PC-9 (cell line): Measurements from ENCODE around the gene FBN3.

Experiments
- EZH2 ChIP-seq: fragments of 200-600 bp; sonication (generic); IDR thresholded peaks from 2 replicates; pipeline ENCODE4 v1.8.0; 2017; ENCODE audit warnings: antibody characterized with exemption, low read depth
- TF ChIP-seq, protein P1 (sequence below): fragments of 200-600 bp; sonication (generic); conservative IDR thresholded peaks from 2 replicates; pipeline ENCODE4 v1.6.1; 2017; ENCODE audit warnings: mixed run types, antibody characterized with exemption, mild to moderate bottlenecking, moderate library complexity

DNA sequence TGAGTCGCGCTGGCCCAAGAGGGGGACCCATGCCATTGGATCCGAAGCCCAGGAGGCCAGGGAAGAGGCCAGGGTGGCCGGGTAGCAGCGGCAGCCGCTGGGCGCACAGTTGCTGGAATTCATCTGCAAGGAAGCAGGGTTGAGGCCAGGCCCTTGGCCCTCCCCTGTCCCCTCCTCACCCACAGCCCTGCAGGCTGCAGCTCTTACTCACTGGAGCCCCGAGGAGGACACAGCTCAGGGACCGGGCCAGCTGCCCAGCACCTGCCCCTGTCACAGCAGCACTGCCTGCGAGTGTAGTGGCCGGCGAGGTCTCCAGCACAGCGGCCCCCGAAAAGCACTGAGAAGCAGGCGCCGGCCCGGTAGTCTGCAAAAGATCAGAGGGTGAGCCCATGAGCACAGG is 11.2 kb downstream of the FBN3 start:
- TF ChIP-seq, protein P1, sequence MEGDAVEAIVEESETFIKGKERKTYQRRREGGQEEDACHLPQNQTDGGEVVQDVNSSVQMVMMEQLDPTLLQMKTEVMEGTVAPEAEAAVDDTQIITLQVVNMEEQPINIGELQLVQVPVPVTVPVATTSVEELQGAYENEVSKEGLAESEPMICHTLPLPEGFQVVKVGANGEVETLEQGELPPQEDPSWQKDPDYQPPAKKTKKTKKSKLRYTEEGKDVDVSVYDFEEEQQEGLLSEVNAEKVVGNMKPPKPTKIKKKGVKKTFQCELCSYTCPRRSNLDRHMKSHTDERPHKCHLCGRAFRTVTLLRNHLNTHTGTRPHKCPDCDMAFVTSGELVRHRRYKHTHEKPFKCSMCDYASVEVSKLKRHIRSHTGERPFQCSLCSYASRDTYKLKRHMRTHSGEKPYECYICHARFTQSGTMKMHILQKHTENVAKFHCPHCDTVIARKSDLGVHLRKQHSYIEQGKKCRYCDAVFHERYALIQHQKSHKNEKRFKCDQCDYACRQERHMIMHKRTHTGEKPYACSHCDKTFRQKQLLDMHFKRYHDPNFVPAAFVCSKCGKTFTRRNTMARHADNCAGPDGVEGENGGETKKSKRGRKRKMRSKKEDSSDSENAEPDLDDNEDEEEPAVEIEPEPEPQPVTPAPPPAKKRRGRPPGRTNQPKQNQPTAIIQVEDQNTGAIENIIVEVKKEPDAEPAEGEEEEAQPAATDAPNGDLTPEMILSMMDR = no peak
- TF ChIP-seq EZH2 = no peak
